Esophagus muscularis mucosa (tissue), 4 donors: ENCODE data around the gene GIPC1. TPM values are rescaled to one million over a fixed set of nuclear protein-coding genes. Genes with fewer than 3 reads are reported as not detected.
"Not testable (repeated sequence)": the region's sequence is repeated elsewhere in the genome, so short reads cannot be mapped to it uniquely, and the experiment has no call there.

Experiments used
- DNase-seq: peaks from one replicate; pipeline ENCODE4 v3.0.0-alpha.2; 2017; ENCODE audit errors: extremely low spot score
- H3K27ac ChIP-seq, 4 donors: fragments of 200-600 bp; sonication (generic); replicated peaks in 1 of 4; 1 replicate in 3 of 4; 2 replicates in 1 of 4; pipeline ENCODE4 v1.5.1; 2016 to 2019; ENCODE audit warnings: mild to moderate bottlenecking in 1 of 4
- H3K27me3 ChIP-seq, 4 donors: fragments of 200-600 bp; sonication (generic); one replicate each; pipeline versions ENCODE4 v1.5.1 to v1.6.0; 2016 to 2019
- H3K36me3 ChIP-seq, 4 donors: fragments of 200-600 bp; sonication (generic); one replicate each; pipeline ENCODE4 v1.5.1; 2016 to 2019
- H3K4me1 ChIP-seq, 4 donors: fragments of 200-600 bp; sonication (generic); one replicate each; pipeline ENCODE4 v1.5.1; 2016 to 2019
- H3K4me3 ChIP-seq, 4 donors: fragments of 200-600 bp; sonication (generic); 1 replicate in 2 of 4; 2 replicates in 2 of 4; pipeline ENCODE4 v1.5.1; 2016 to 2019; ENCODE audit warnings: mild to moderate bottlenecking in 4 of 4, moderate library complexity in 1 of 4
- H3K9me3 ChIP-seq, 4 donors: fragments of 200-600 bp; sonication (generic); 1 replicate in 3 of 4; 2 replicates in 1 of 4; pipeline ENCODE4 v1.5.1; 2016 to 2019
- CTCF ChIP-seq, 3 experiments: fragments of 200-600 bp in 2 of 3; fragments of 450-650 bp in 1 of 3; sonication (generic) in 2 of 3; IDR thresholded peaks; one replicate each; pipeline ENCODE4 v1.5.1; 2017 to 2019; ENCODE audit warnings: antibody characterized with exemption in 3 of 3, mild to moderate bottlenecking in 2 of 3, moderate library complexity in 1 of 3
- EP300 ChIP-seq: sonication (generic); formaldehyde crosslinking; IDR thresholded peaks from one replicate; pipeline ENCODE4 v1.6.1; 2017; ENCODE audit warnings: antibody characterized with exemption
- POLR2A ChIP-seq: fragments of 450-650 bp; IDR thresholded peaks from one replicate; pipeline ENCODE4 v1.6.1; 2017; ENCODE audit warnings: antibody characterized with exemption, moderate library complexity, mild to moderate bottlenecking, low read depth
- POLR2AphosphoS5 ChIP-seq, 2 donors: sonication (generic); formaldehyde crosslinking; IDR thresholded peaks; one replicate each; pipeline ENCODE4 v1.6.1; 2017; ENCODE audit warnings: antibody characterized with exemption in 2 of 2
- WGBS: methylation state at CpG from one replicate; pipeline ENCODE4 v1.1.5; 2018; 5-methylcytosine and 5-hydroxymethylcytosine counted together
- intact Hi-C: fragments of 100-400 bp; cut with DNase I; formaldehyde crosslinking; loops from one replicate; pipeline ENCODE4 v1.15.1; 2023
- total RNA-seq, 4 donors: library from RNA; depleted of rRNA; stranded (reverse); fragments of >200 nt; gene quantifications; one replicate each; pipeline versions ENCODE4 v1.1.0 to v1.2.1, GENCODE V29; 2016

The GIPC1 gene
- total RNA-seq, 4 donors from 2014 or later: 88.5 to 138 (median 108) TPM

GRCh38 chr19:14470031-14470876, 25.7 kb downstream of the GIPC1 start:
- intact Hi-C loops: loop anchor here (5.0 to 10.0 kb wide), 2 partner anchors 38 to 325 kb away; partner anchors contain the start of gene PKN1
- 82% methylated on average over 11 of the region's 32 CpGs for WGBS
- H3K36me3 ChIP-seq: peaks cover 56 to 65% (median 62%) of the 10 kb centered on the region in 4 donors

GRCh38 chr19:14467816-14468215, 28.1 kb downstream of the GIPC1 start:
- Histone ChIP-seq H3K9me3 (no peaks in the 10 kb centered on the region), H3K4me1 (peaks cover 11 to 15% (median 14%) of the 10 kb centered on the region in 4 donors), H3K27ac (no peak overlapping the region), H3K36me3 (peaks cover 71 to 89% (median 85%) of the 10 kb centered on the region in 4 donors), H3K4me3 (no peak overlapping the region), H3K27me3 (peaks cover 0 to 7% (median 6%) of the 10 kb centered on the region in 4 donors)
- no peak for DNase-seq
- WGBS: 74% methylated on average over 8 of the region's 9 CpGs
- intact Hi-C loops: no loop called here
- TF ChIP-seq POLR2A (no peak), CTCF (IDR thresholded peaks at IDR 0.05) (no peak), POLR2AphosphoS5 (IDR thresholded peaks at IDR 0.05) (no peak), EP300 (no peak)

More at GRCh38 chr19:14470031-14470876, 25.7 kb downstream of the GIPC1 start:
- Histone ChIP-seq H3K27ac (no peak overlapping the region), H3K4me3 (no peak overlapping the region), H3K9me3 (no peaks in the 10 kb centered on the region), H3K4me1 (peaks cover 24 to 39% (median 36%) of the 10 kb centered on the region in 4 donors), H3K27me3 (peaks cover 0 to 29% (median 9%) of the 10 kb centered on the region in 4 donors)
- no peak for DNase-seq
- TF ChIP-seq CTCF (IDR thresholded peaks at IDR 0.05) (no peak), POLR2AphosphoS5 (IDR thresholded peaks at IDR 0.05) (no peak), POLR2A (no peak), EP300 (no peak)

GRCh38 chr19:14467391-14467790, 28.5 kb downstream of the GIPC1 start:
- 89% methylated on average over 12 of the region's 12 CpGs for WGBS
- no peak for DNase-seq
- Histone ChIP-seq H3K36me3 (peaks cover 71 to 93% (median 90%) of the 10 kb centered on the region in 4 donors), H3K27ac (no peak overlapping the region), H3K4me3 (no peak overlapping the region), H3K27me3 (peaks cover 0 to 2% (median 1%) of the 10 kb centered on the region in 4 donors), H3K4me1 (peaks cover 7 to 10% (median 10%) of the 10 kb centered on the region in 4 donors), H3K9me3 (no peaks in the 10 kb centered on the region)
- intact Hi-C loops: no loop called here
- TF ChIP-seq POLR2A (no peak), POLR2AphosphoS5 (IDR thresholded peaks at IDR 0.05) (no peak), CTCF (IDR thresholded peaks at IDR 0.05) (no peak), EP300 (no peak)

GRCh38 chr19:14463747-14464146, 32.2 kb downstream of the GIPC1 start:
- WGBS: 92% methylated on average over 17 of the region's 21 CpGs
- intact Hi-C loops: no loop called here
- peaks cover 68 to 100% (median 90%) of the 10 kb centered on the region in 4 donors for H3K36me3 ChIP-seq

GRCh38 chr19:14462401-14462800, 33.5 kb downstream of the GIPC1 start:
- DNase-seq, H3K27me3 ChIP-seq, H3K4me3 ChIP-seq, intact Hi-C loops, H3K9me3 ChIP-seq, H3K27ac ChIP-seq, H3K4me1 ChIP-seq: not testable (repeated sequence)
- WGBS: 87% methylated on average over 7 of the region's 7 CpGs
- H3K36me3 ChIP-seq: peaks cover 59 to 100% (median 91%) of the 10 kb centered on the region in 4 donors

More at GRCh38 chr19:14463747-14464146, 32.2 kb downstream of the GIPC1 start:
- no peak for TF ChIP-seq EP300
- no peak for TF ChIP-seq CTCF (IDR thresholded peaks at IDR 0.05)
- no peak for TF ChIP-seq POLR2A
- TF ChIP-seq POLR2AphosphoS5 (IDR thresholded peaks at IDR 0.05): no peak
- no peaks in the 10 kb centered on the region for H3K4me1 ChIP-seq
- no peak overlapping the region for H3K4me3 ChIP-seq
- H3K9me3 ChIP-seq: no peaks in the 10 kb centered on the region
- no peak for DNase-seq
- no peaks in the 10 kb centered on the region for H3K27me3 ChIP-seq
- no peak overlapping the region for H3K27ac ChIP-seq
